ENCODE measurements around the gene CEP97.
"Not testable (repeated sequence)": the region's sequence is repeated elsewhere in the genome, so short reads cannot be mapped to it uniquely, and the experiment has no call there.

CEP97 gene
- total RNA-seq: 44.1 reads per million, percentile 65 among the genes with 10 or more reads in this experiment

GRCh38 chr3:101724329-101725193 lies at the start of gene CEP97:
TSS of gene CEP97 (plus strand) at chr3:101724614. CDS start at chr3:101724677, 63 bp downstream.
- peak; percentile 83 for DNase-seq

GRCh38 chr3:101675709-101676215 lies 48.7 kb upstream of the CEP97 start:
- DNase-seq: no peak

- DNase-seq: peak; percentile 92
These were observed 48.1 kb upstream of the CEP97 start for GRCh38 chr3:101676216-101676764.

- peak; percentile 100 for DNase-seq
These were observed 47.5 kb upstream of the CEP97 start, which contains the start of gene ZBTB11 for GRCh38 chr3:101676765-101677435. TSS of gene ZBTB11 (minus strand) at chr3:101677132. CDS start at chr3:101676914, 218 bp downstream.

GRCh38 chr3:101677436-101678286 lies 46.8 kb upstream of the CEP97 start:
- DNase-seq: no peak

GRCh38 chr3:101678837-101679236 lies 45.6 kb upstream of the CEP97 start:
- not testable (repeated sequence) for DNase-seq

- no peak for DNase-seq
These were observed 43.9 kb upstream of the CEP97 start for GRCh38 chr3:101680466-101680865.

GRCh38 chr3:101685050-101685400 lies 39.4 kb upstream of the CEP97 start:
- DNase-seq: no peak

GRCh38 chr3:101685870-101686307 lies 38.5 kb upstream of the CEP97 start:
- DNase-seq: no peak

GRCh38 chr3:101687142-101687931 lies 37.1 kb upstream of the CEP97 start:
- no peak for DNase-seq

GRCh38 chr3:101689286-101689685 lies 35.1 kb upstream of the CEP97 start:
- no peak for DNase-seq

- DNase-seq: no peak
These were observed 33.4 kb upstream of the CEP97 start for GRCh38 chr3:101690972-101691371.

- not testable (repeated sequence) for DNase-seq
These were observed 32.4 kb upstream of the CEP97 start for GRCh38 chr3:101691685-101692671.

GRCh38 chr3:101693540-101693939 lies 30.9 kb upstream of the CEP97 start:
- not testable (repeated sequence) for DNase-seq

- not testable (repeated sequence) for DNase-seq
These were observed 29.6 kb upstream of the CEP97 start for GRCh38 chr3:101694836-101695235.

- DNase-seq: peak; percentile 40
These were observed 28.5 kb upstream of the CEP97 start for GRCh38 chr3:101695779-101696372.

- no peak for DNase-seq
These were observed 22.4 kb upstream of the CEP97 start for GRCh38 chr3:101701696-101702634.

- DNase-seq: no peak
These were observed 21.7 kb upstream of the CEP97 start for GRCh38 chr3:101702726-101703125.

All from effector CD4-positive, alpha-beta T cell (primary cell).